GM12801 (cell line): ENCODE results near the gene UBL4A.

ENCODE experiments used
- CTCF ChIP-seq: IDR thresholded peaks from one replicate; pipeline ENCODE4 v1.5.1; 2011; ENCODE audit warnings: control low read depth; ENCODE audit not compliant: insufficient read length; ENCODE audit errors: extremely low read depth

UBL4A gene

GRCh38 chrX:154477891-154478477 is 8.4 kb downstream of the UBL4A start:
- no peak for TF ChIP-seq CTCF

GRCh38 chrX:154476821-154477220 is 9.6 kb downstream of the UBL4A start:
- no peak for TF ChIP-seq CTCF

GRCh38 chrX:154473683-154474082 is 12.7 kb downstream of the UBL4A start:
- no peak for TF ChIP-seq CTCF

- TF ChIP-seq CTCF = no peak
These were observed 13.5 kb downstream of the UBL4A start for GRCh38 chrX:154472685-154473632.

- no peak for TF ChIP-seq CTCF
These were observed 14.4 kb downstream of the UBL4A start for GRCh38 chrX:154471839-154472684.

GRCh38 chrX:154470914-154471568 is 15.4 kb downstream of the UBL4A start:
- TF ChIP-seq CTCF = no peak

- no peak for TF ChIP-seq CTCF
These were observed 16.0 kb downstream of the UBL4A start for GRCh38 chrX:154470434-154470833.
